ENCODE data around the gene RASEF. TPM values are rescaled to one million over a fixed set of nuclear protein-coding genes. Genes with fewer than 3 reads are reported as not detected.

Gene RASEF
- total RNA-seq, 4 donors from 2014 or later = under 0.01 to 0.42 (median 0.24) TPM

- WGBS = 87% methylated on average over 7 of the region's 7 CpGs
- peaks cover 0 to 7% (median 0%) of the 10 kb centered on the region in 4 donors for H3K9me3 ChIP-seq
- DNase-seq (ENCODE audit: extremely low spot score) = no peak
- no peaks in the 10 kb centered on the region for H3K4me1 ChIP-seq
- intact Hi-C loops (cut with DNase I) = no loop called here
- no peak overlapping the region for H3K27ac ChIP-seq (replicated peaks in 1 of 4)
- H3K4me3 ChIP-seq = no peak overlapping the region
- no peaks in the 10 kb centered on the region for H3K27me3 ChIP-seq
- no peaks in the 10 kb centered on the region for H3K36me3 ChIP-seq
- TF ChIP-seq POLR2AphosphoS5 (IDR thresholded peaks at IDR 0.05) (no peak), POLR2A (IDR thresholded peaks at IDR 0.05; ENCODE audit: low read depth) (no peak), EP300 (IDR thresholded peaks at IDR 0.05) (no peak), CTCF (IDR thresholded peaks at IDR 0.05) (no peak)
These were observed 42.6 kb downstream of the RASEF start for GRCh38 chr9:83020327-83020726.

GRCh38 chr9:83019246-83019645 lies 43.7 kb downstream of the RASEF start:
- intact Hi-C loops (cut with DNase I) = no loop called here
- peaks cover 0 to 7% (median 0%) of the 10 kb centered on the region in 4 donors for H3K9me3 ChIP-seq
- TF ChIP-seq POLR2AphosphoS5 (IDR thresholded peaks at IDR 0.05) = no peak
- no peak for TF ChIP-seq CTCF (IDR thresholded peaks at IDR 0.05)
- TF ChIP-seq EP300 (IDR thresholded peaks at IDR 0.05) = no peak
- TF ChIP-seq POLR2A (IDR thresholded peaks at IDR 0.05; ENCODE audit: low read depth) = no peak
- WGBS = 89% methylated on average over 2 of the region's 2 CpGs
- H3K4me1 ChIP-seq = no peaks in the 10 kb centered on the region
- H3K36me3 ChIP-seq = no peaks in the 10 kb centered on the region
- no peak for DNase-seq (ENCODE audit: extremely low spot score)
- H3K27ac ChIP-seq (replicated peaks in 1 of 4) = no peak overlapping the region
- H3K27me3 ChIP-seq = no peaks in the 10 kb centered on the region
- no peak overlapping the region for H3K4me3 ChIP-seq

- intact Hi-C loops (cut with DNase I) = no loop called here
- Histone ChIP-seq H3K9me3 (peaks cover 0 to 7% (median 0%) of the 10 kb centered on the region in 4 donors), H3K4me1 (peaks cover 0 to 9% (median 4%) of the 10 kb centered on the region in 4 donors), H3K4me3 (no peak overlapping the region), H3K27ac (replicated peaks in 1 of 4) (no peak overlapping the region), H3K36me3 (no peaks in the 10 kb centered on the region), H3K27me3 (no peaks in the 10 kb centered on the region)
- no peak for DNase-seq (ENCODE audit: extremely low spot score)
- WGBS = 100% methylated on average over 2 of the region's 2 CpGs
- TF ChIP-seq POLR2A (IDR thresholded peaks at IDR 0.05; ENCODE audit: low read depth) (no peak), CTCF (IDR thresholded peaks at IDR 0.05) (no peak), EP300 (IDR thresholded peaks at IDR 0.05) (no peak), POLR2AphosphoS5 (IDR thresholded peaks at IDR 0.05) (no peak)
These were observed 47.0 kb downstream of the RASEF start for GRCh38 chr9:83015897-83016296.

- Histone ChIP-seq H3K4me3 (no peak overlapping the region), H3K27ac (replicated peaks in 1 of 4) (no peak overlapping the region), H3K4me1 (peaks cover 0 to 9% (median 4%) of the 10 kb centered on the region in 4 donors), H3K36me3 (no peaks in the 10 kb centered on the region), H3K27me3 (no peaks in the 10 kb centered on the region), H3K9me3 (peaks cover 0 to 7% (median 0%) of the 10 kb centered on the region in 4 donors)
- DNase-seq (ENCODE audit: extremely low spot score) = no peak
- 67% methylated on average over 3 of the region's 3 CpGs for WGBS
- TF ChIP-seq CTCF (IDR thresholded peaks at IDR 0.05) (no peak), POLR2AphosphoS5 (IDR thresholded peaks at IDR 0.05) (no peak), POLR2A (IDR thresholded peaks at IDR 0.05; ENCODE audit: low read depth) (no peak), EP300 (IDR thresholded peaks at IDR 0.05) (no peak)
- intact Hi-C loops (cut with DNase I) = no loop called here
These were observed 48.9 kb downstream of the RASEF start for GRCh38 chr9:83013867-83014605.
